ENCODE measurements around the gene RPS6KA2. TPM values are rescaled to one million over a fixed set of nuclear protein-coding genes. Genes with fewer than 3 reads are reported as not detected.

The RPS6KA2 gene
- total and polyA plus RNA-seq, 4 experiments from 2014 or later: 1.1 to 10.6 (median 6.6) TPM

GRCh38 chr6:166456395-166457156, 170.5 kb downstream of the RPS6KA2 start:
- intact Hi-C loops (cut with micrococcal nuclease): loop anchor here (1.0 kb wide), 1 partner anchor 56 kb away; no protein-coding TSS in a partner anchor

GRCh38 chr6:166454692-166455515, 172.1 kb downstream of the RPS6KA2 start:
- Histone ChIP-seq H3K4me1 (ENCODE audit: insufficient read depth, low read length) (no peaks in the 10 kb centered on the region), H3K9me3 (ENCODE audit: control insufficient read depth in 1 of 2, low read length in 2 of 2) (no peaks in the 10 kb centered on the region), H3K4me3 (ENCODE audit: low read length in 2 of 2) (no peak overlapping the region), H3K27me3 (ENCODE audit: insufficient read depth, low read length) (no peaks in the 10 kb centered on the region), H3K36me3 (ENCODE audit: insufficient read depth, low read length) (no peaks in the 10 kb centered on the region), H3K27ac (ENCODE audit: low read depth, low read length) (no peak overlapping the region)
- H3K4me3 Mint-ChIP-seq: no peak overlapping the region
- intact Hi-C loops (cut with micrococcal nuclease): no loop called here
- ChIA-PET CTCF (ENCODE audit: partially characterized antibody) (interaction anchor here (1.3 to 3.1 kb wide), 6 partner anchors 10 to 535 kb away, joined by 5 to 20 read pairs (median 10); no protein-coding TSS in a partner anchor), POLR2A (ENCODE audit: partially characterized antibody) (interaction anchor here (1.8 kb wide), 1 partner anchor 34 kb away, joined by 5 read pairs; no protein-coding TSS in a partner anchor)
- no peak overlapping the region for H3K27ac Mint-ChIP-seq
- H3K9me3 Mint-ChIP-seq: peaks cover 0 to 11% (median 4%) of the 10 kb centered on the region in 8 donors
- H3K27me3 Mint-ChIP-seq: no peaks in the 10 kb centered on the region
- no peak for DNase-seq
- H3K36me3 Mint-ChIP-seq: peaks cover 0 to 20% of the 10 kb centered on the region in 2 donors
- peaks cover 0 to 2% (median under 1%) of the 10 kb centered on the region in 4 donors for H3K4me1 Mint-ChIP-seq

More at GRCh38 chr6:166456395-166457156, 170.5 kb downstream of the RPS6KA2 start:
- Mint-ChIP-seq H3K36me3 (peaks cover 0 to 20% of the 10 kb centered on the region in 2 donors), H3K4me3 (no peak overlapping the region), H3K9me3 (peaks cover 0 to 11% (median 4%) of the 10 kb centered on the region in 8 donors), H3K27me3 (no peaks in the 10 kb centered on the region), H3K4me1 (peaks cover 0 to 2% (median under 1%) of the 10 kb centered on the region in 4 donors), H3K27ac (peak overlapping the region in 3 of 7 donors; percentile 24 to 63 (median 38))
- H3K36me3 ChIP-seq (ENCODE audit: insufficient read depth, low read length): no peaks in the 10 kb centered on the region
- DNase-seq: peak in 2 of 5 donors; percentile 13 to 24
- no peaks in the 10 kb centered on the region for H3K4me1 ChIP-seq (ENCODE audit: insufficient read depth, low read length)
- CTCF ChIA-PET (ENCODE audit: partially characterized antibody): interaction anchor here (0.7 to 3.1 kb wide), 16 partner anchors 11 to 533 kb away, joined by 3 to 20 read pairs (median 4); no protein-coding TSS in a partner anchor
- no peaks in the 10 kb centered on the region for H3K27me3 ChIP-seq (ENCODE audit: insufficient read depth, low read length)
- no peak overlapping the region for H3K4me3 ChIP-seq (ENCODE audit: low read length in 2 of 2)
- POLR2A ChIA-PET (ENCODE audit: partially characterized antibody): interaction anchor here (0.6 to 1.8 kb wide), 6 partner anchors 27 to 85 kb away, joined by 3 to 6 read pairs (median 4); no protein-coding TSS in a partner anchor
- no peak overlapping the region for H3K27ac ChIP-seq (ENCODE audit: low read depth, low read length)
- H3K9me3 ChIP-seq (ENCODE audit: control insufficient read depth in 1 of 2, low read length in 2 of 2): no peaks in the 10 kb centered on the region

GRCh38 chr6:166453651-166454050, 173.4 kb downstream of the RPS6KA2 start:
- CTCF ChIA-PET (ENCODE audit: partially characterized antibody): no interaction called here
- POLR2A ChIA-PET (ENCODE audit: partially characterized antibody): no interaction called here
- peak overlapping the region in 1 of 7 donors; percentile 49 for H3K27ac Mint-ChIP-seq

GRCh38 chr6:166450167-166450873, 176.7 kb downstream of the RPS6KA2 start:
- peaks cover 0 to 3% (median 0%) of the 10 kb centered on the region in 8 donors for H3K9me3 Mint-ChIP-seq
- H3K4me3 ChIP-seq (ENCODE audit: low read length in 2 of 2): no peak overlapping the region
- no peaks in the 10 kb centered on the region for H3K9me3 ChIP-seq (ENCODE audit: control insufficient read depth in 1 of 2, low read length in 2 of 2)
- peaks cover 0 to 11% of the 10 kb centered on the region in 2 donors for H3K36me3 Mint-ChIP-seq
- no peaks in the 10 kb centered on the region for H3K27me3 ChIP-seq (ENCODE audit: insufficient read depth, low read length)
- H3K4me1 ChIP-seq (ENCODE audit: insufficient read depth, low read length): no peaks in the 10 kb centered on the region
- H3K27me3 Mint-ChIP-seq: peaks cover 0 to 4% of the 10 kb centered on the region in 2 donors
- ChIA-PET CTCF (ENCODE audit: partially characterized antibody) (no interaction called here), POLR2A (ENCODE audit: partially characterized antibody) (interaction anchor here (0.6 kb wide), 1 partner anchor 115 kb away, joined by 3 read pairs; no protein-coding TSS in a partner anchor)
- no peaks in the 10 kb centered on the region for H3K4me1 Mint-ChIP-seq
- no peak overlapping the region for H3K27ac ChIP-seq (ENCODE audit: low read depth, low read length)
- H3K27ac Mint-ChIP-seq: no peak overlapping the region
- intact Hi-C loops (cut with micrococcal nuclease): no loop called here
- no peak for DNase-seq
- H3K4me3 Mint-ChIP-seq: no peak overlapping the region
- no peaks in the 10 kb centered on the region for H3K36me3 ChIP-seq (ENCODE audit: insufficient read depth, low read length)

More at GRCh38 chr6:166453651-166454050, 173.4 kb downstream of the RPS6KA2 start:
- DNase-seq: no peak
- no peaks in the 10 kb centered on the region for H3K27me3 Mint-ChIP-seq
- H3K4me3 Mint-ChIP-seq: no peak overlapping the region
- Histone ChIP-seq H3K27me3 (ENCODE audit: insufficient read depth, low read length) (no peaks in the 10 kb centered on the region), H3K4me1 (ENCODE audit: insufficient read depth, low read length) (no peaks in the 10 kb centered on the region), H3K36me3 (ENCODE audit: insufficient read depth, low read length) (no peaks in the 10 kb centered on the region), H3K4me3 (ENCODE audit: low read length in 2 of 2) (no peak overlapping the region), H3K9me3 (ENCODE audit: control insufficient read depth in 1 of 2, low read length in 2 of 2) (no peaks in the 10 kb centered on the region), H3K27ac (ENCODE audit: low read depth, low read length) (no peak overlapping the region)
- H3K4me1 Mint-ChIP-seq: peaks cover 0 to 2% (median under 1%) of the 10 kb centered on the region in 4 donors
- H3K9me3 Mint-ChIP-seq: peaks cover 0 to 11% (median 4%) of the 10 kb centered on the region in 8 donors
- intact Hi-C loops (cut with micrococcal nuclease): no loop called here
- peaks cover 0 to 11% of the 10 kb centered on the region in 2 donors for H3K36me3 Mint-ChIP-seq

DNA sequence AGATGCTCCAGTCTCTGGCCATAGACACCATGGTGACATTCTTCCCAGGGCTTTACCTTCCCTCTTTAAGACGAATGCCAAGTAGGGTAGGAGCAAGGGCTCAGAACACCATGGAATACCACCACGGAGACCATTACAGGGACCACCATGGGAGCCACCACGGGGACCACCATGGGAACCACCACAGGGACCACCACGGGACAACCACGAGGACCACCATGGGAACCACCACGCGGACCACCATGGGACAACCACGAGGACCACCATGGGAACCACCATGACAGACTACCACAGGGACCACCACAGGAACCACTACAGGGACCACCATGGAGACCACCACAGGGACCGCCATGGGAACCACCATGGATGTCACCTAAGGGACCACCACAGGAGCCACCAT, 177.4 kb downstream of the RPS6KA2 start:
- no peak for DNase-seq
- no peaks in the 10 kb centered on the region for H3K36me3 ChIP-seq (ENCODE audit: insufficient read depth, low read length)
- no peak overlapping the region for H3K27ac ChIP-seq (ENCODE audit: low read depth, low read length)
- Mint-ChIP-seq H3K4me1 (no peaks in the 10 kb centered on the region), H3K27ac (no peak overlapping the region), H3K4me3 (no peak overlapping the region), H3K36me3 (peaks cover 0 to 11% of the 10 kb centered on the region in 2 donors), H3K9me3 (peaks cover 0 to 3% (median 0%) of the 10 kb centered on the region in 8 donors), H3K27me3 (peaks cover 0 to 4% of the 10 kb centered on the region in 2 donors)
- ChIA-PET POLR2A (ENCODE audit: partially characterized antibody) (no interaction called here), CTCF (ENCODE audit: partially characterized antibody) (no interaction called here)
- H3K9me3 ChIP-seq (ENCODE audit: control insufficient read depth in 1 of 2, low read length in 2 of 2): no peaks in the 10 kb centered on the region
- intact Hi-C loops (cut with micrococcal nuclease): no loop called here
- no peaks in the 10 kb centered on the region for H3K27me3 ChIP-seq (ENCODE audit: insufficient read depth, low read length)
- no peak overlapping the region for H3K4me3 ChIP-seq (ENCODE audit: low read length in 2 of 2)
- no peaks in the 10 kb centered on the region for H3K4me1 ChIP-seq (ENCODE audit: insufficient read depth, low read length)

- H3K36me3 Mint-ChIP-seq: peaks cover 0 to 11% of the 10 kb centered on the region in 2 donors
- no peak overlapping the region for H3K4me3 Mint-ChIP-seq
- ChIA-PET POLR2A (ENCODE audit: partially characterized antibody) (interaction anchor here (1.2 kb wide), 1 partner anchor 39 kb away, joined by 3 read pairs; no protein-coding TSS in a partner anchor), CTCF (ENCODE audit: partially characterized antibody) (no interaction called here)
- intact Hi-C loops (cut with micrococcal nuclease): no loop called here
- no peak overlapping the region for H3K27ac Mint-ChIP-seq
- H3K9me3 Mint-ChIP-seq: peaks cover 0 to 3% (median 0%) of the 10 kb centered on the region in 8 donors
- no peaks in the 10 kb centered on the region for H3K27me3 ChIP-seq (ENCODE audit: insufficient read depth, low read length)
- no peak overlapping the region for H3K27ac ChIP-seq (ENCODE audit: low read depth, low read length)
- H3K4me3 ChIP-seq (ENCODE audit: low read length in 2 of 2): no peak overlapping the region
- H3K4me1 Mint-ChIP-seq: no peaks in the 10 kb centered on the region
- H3K9me3 ChIP-seq (ENCODE audit: control insufficient read depth in 1 of 2, low read length in 2 of 2): no peaks in the 10 kb centered on the region
- H3K4me1 ChIP-seq (ENCODE audit: insufficient read depth, low read length): no peaks in the 10 kb centered on the region
- H3K36me3 ChIP-seq (ENCODE audit: insufficient read depth, low read length): no peaks in the 10 kb centered on the region
- DNase-seq: no peak
- peaks cover 0 to 4% of the 10 kb centered on the region in 2 donors for H3K27me3 Mint-ChIP-seq
These were observed 178.0 kb downstream of the RPS6KA2 start for GRCh38 chr6:166449036-166449435.

All from CD4-positive, alpha-beta memory T cell (primary cell).